ENCODE measurements around the gene LRRC74A.

LRRC74A gene

GRCh38 chr14:76826122-76826521, at the start of gene LRRC74A:
LRRC74A (plus strand) TSS chr14:76826408; CDS start chr14:76826698, 290 bp downstream.
- no peak for DNase-seq (ENCODE audit: low read depth in 3 of 3, low spot score in 1 of 3)

- no peak for DNase-seq (ENCODE audit: low read depth in 3 of 3, low spot score in 1 of 3)
Observed at GRCh38 chr14:76776428-76777251, 49.6 kb upstream of the LRRC74A start.

- DNase-seq (ENCODE audit: low read depth in 3 of 3, low spot score in 1 of 3): no peak
Observed at GRCh38 chr14:76777721-76778120, 48.5 kb upstream of the LRRC74A start.

- DNase-seq (ENCODE audit: low read depth in 3 of 3, low spot score in 1 of 3): no peak
Observed at GRCh38 chr14:76778546-76779215, 47.5 kb upstream of the LRRC74A start.

GRCh38 chr14:76779221-76780057, 46.8 kb upstream of the LRRC74A start:
- DNase-seq (ENCODE audit: low read depth in 3 of 3, low spot score in 1 of 3): no peak

- no peak for DNase-seq (ENCODE audit: low read depth in 3 of 3, low spot score in 1 of 3)
Observed at GRCh38 chr14:76780058-76780345, 46.2 kb upstream of the LRRC74A start.

- no peak for DNase-seq (ENCODE audit: low read depth in 3 of 3, low spot score in 1 of 3)
Observed at GRCh38 chr14:76780360-76780759, 45.8 kb upstream of the LRRC74A start.

- no peak for DNase-seq (ENCODE audit: low read depth in 3 of 3, low spot score in 1 of 3)
Observed at GRCh38 chr14:76780875-76781647, 45.1 kb upstream of the LRRC74A start.

- DNase-seq (ENCODE audit: low read depth in 3 of 3, low spot score in 1 of 3): no peak
Observed at GRCh38 chr14:76781648-76782051, 44.6 kb upstream of the LRRC74A start.

- no peak for DNase-seq (ENCODE audit: low read depth in 3 of 3, low spot score in 1 of 3)
Observed at GRCh38 chr14:76782115-76782884, 43.9 kb upstream of the LRRC74A start.

GRCh38 chr14:76782885-76783566, 43.2 kb upstream of the LRRC74A start:
- DNase-seq (ENCODE audit: low read depth in 3 of 3, low spot score in 1 of 3): no peak

GRCh38 chr14:76784266-76784874, 41.8 kb upstream of the LRRC74A start:
- no peak for DNase-seq (ENCODE audit: low read depth in 3 of 3, low spot score in 1 of 3)

GRCh38 chr14:76784881-76785280, 41.3 kb upstream of the LRRC74A start:
- DNase-seq (ENCODE audit: low read depth in 3 of 3, low spot score in 1 of 3): peak; percentile 16 to 34 (median 23)

GRCh38 chr14:76786601-76787000, 39.6 kb upstream of the LRRC74A start:
- DNase-seq (ENCODE audit: low read depth in 3 of 3, low spot score in 1 of 3): no peak

GRCh38 chr14:76792422-76792821, 33.8 kb upstream of the LRRC74A start:
- DNase-seq (ENCODE audit: low read depth in 3 of 3, low spot score in 1 of 3): no peak

- DNase-seq (ENCODE audit: low read depth in 3 of 3, low spot score in 1 of 3): no peak
Observed at GRCh38 chr14:76793324-76793723, 32.9 kb upstream of the LRRC74A start.

GRCh38 chr14:76793956-76794355, 32.3 kb upstream of the LRRC74A start:
- DNase-seq (ENCODE audit: low read depth in 3 of 3, low spot score in 1 of 3): no peak

- DNase-seq (ENCODE audit: low read depth in 3 of 3, low spot score in 1 of 3): no peak
Observed at GRCh38 chr14:76806446-76806845, 19.8 kb upstream of the LRRC74A start.

- no peak for DNase-seq (ENCODE audit: low read depth in 3 of 3, low spot score in 1 of 3)
Observed at GRCh38 chr14:76808011-76808410, 18.2 kb upstream of the LRRC74A start.

Data from stimulated activated CD4-positive, alpha-beta T cell treated with anti-CD3 and anti-CD28 coated beads, TNF-alpha, amount 100 ng/mL, for 1 hour (primary cell).